ENCODE measurements around the gene KCNC4.

Gene KCNC4

DNA sequence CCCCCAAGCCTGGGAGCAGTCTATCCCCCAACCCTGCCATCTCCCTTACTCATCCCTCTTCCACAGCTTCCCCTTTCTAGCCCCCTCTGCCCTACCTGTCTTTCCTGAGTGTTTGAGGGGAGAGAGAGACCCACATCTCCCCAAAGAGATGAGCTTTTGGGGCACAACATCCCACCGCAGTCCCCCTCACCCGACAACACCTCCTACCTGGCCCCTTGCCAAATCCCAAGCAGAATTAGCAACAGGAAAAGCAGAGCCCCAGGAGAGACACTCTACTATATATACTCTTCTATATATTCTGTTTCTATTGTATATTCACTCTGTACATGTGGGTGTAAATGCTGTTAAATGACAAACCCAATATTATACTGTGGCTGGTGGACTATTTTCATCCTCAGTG is 9.9 kb upstream of the KCNC4 start:
- peaks cover 13% of the 10 kb centered on the region for H3K4me1 Mint-ChIP-seq
- H3K36me3 Mint-ChIP-seq (ENCODE audit: low read depth), result no peaks in the 10 kb centered on the region
- H3K4me3 Mint-ChIP-seq, result no peak overlapping the region
- DNase-seq, result no peak
- ATAC-seq, result no peak
- no peaks in the 10 kb centered on the region for H3K27me3 Mint-ChIP-seq
- H3K9me3 Mint-ChIP-seq, result no peaks in the 10 kb centered on the region
- H3K27ac Mint-ChIP-seq, result no peak overlapping the region

DNA sequence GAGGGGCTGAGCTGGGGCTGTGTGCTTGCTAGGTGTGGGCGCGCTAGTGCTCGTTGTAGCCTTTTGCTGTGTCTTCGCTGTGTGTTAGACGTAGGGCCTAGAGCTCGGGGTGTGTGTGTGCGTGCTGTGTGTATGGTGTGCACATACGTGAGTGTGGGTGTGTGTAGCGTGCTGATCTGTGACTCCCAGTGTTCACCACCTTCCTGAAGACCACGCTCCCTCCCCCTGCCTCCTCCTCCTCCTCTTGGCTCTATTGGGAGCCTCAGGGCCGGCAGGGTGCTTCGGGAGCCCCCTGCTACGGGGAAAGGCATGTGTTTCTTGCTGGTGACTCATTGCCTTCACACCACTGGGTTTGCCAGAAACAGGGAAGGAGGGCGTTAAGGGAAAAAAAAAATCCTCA is 9.4 kb upstream of the KCNC4 start:
- no peaks in the 10 kb centered on the region for H3K9me3 Mint-ChIP-seq
- no peak overlapping the region for H3K27ac Mint-ChIP-seq
- no peaks in the 10 kb centered on the region for H3K36me3 Mint-ChIP-seq (ENCODE audit: low read depth)
- no peak for DNase-seq
- H3K4me3 Mint-ChIP-seq, result no peak overlapping the region
- no peak for ATAC-seq
- H3K27me3 Mint-ChIP-seq, result no peaks in the 10 kb centered on the region
- peaks cover 13% of the 10 kb centered on the region for H3K4me1 Mint-ChIP-seq

GRCh38 chr1:110201157-110201825 is 8.8 kb upstream of the KCNC4 start:
- H3K27me3 Mint-ChIP-seq, result no peaks in the 10 kb centered on the region
- no peak for ATAC-seq
- DNase-seq, result no peak

DNA sequence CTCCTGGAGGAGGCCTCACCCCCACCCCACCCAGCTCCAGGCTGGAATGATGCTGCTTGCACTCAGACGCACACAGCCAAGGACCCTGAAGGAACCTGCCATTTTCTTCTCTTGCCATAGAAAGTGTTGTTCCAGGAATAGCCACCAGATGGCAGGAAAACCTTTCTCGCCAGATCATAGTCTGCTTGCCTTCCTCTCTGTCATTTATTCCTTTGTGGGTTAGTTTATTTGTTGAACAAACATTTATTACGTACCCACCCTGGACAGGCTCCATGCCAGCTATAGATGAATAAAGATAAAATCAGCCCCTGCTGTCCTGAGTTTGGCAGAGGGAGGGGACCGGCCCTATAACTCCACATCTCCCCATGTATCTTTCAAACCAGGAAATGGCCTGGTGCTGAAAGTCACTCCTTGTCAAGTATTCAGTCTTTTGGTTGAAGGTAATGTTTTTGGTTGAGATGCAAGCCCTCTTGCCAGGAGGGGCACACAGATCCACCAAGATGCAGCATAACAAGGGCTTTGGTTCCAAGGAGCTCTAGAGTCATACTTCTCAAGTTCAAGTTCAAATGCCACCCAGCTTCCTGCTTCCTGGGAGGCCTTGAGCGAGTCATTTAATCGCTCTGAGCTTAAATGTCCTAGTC is 7.0 kb upstream of the KCNC4 start:
- peak; percentile 70 for DNase-seq
- no peaks in the 10 kb centered on the region for H3K9me3 Mint-ChIP-seq
- H3K27me3 Mint-ChIP-seq, result no peaks in the 10 kb centered on the region
- H3K27ac Mint-ChIP-seq, result peak overlapping the region; percentile 80
- H3K4me1 Mint-ChIP-seq, result peaks cover 19% of the 10 kb centered on the region
- peak; percentile 52 for ATAC-seq
- H3K36me3 Mint-ChIP-seq (ENCODE audit: low read depth), result no peaks in the 10 kb centered on the region
- no peak overlapping the region for H3K4me3 Mint-ChIP-seq

More at GRCh38 chr1:110201157-110201825, 8.8 kb upstream of the KCNC4 start:
- Mint-ChIP-seq H3K27ac (no peak overlapping the region), H3K9me3 (no peaks in the 10 kb centered on the region), H3K36me3 (ENCODE audit: low read depth) (no peaks in the 10 kb centered on the region), H3K4me1 (peaks cover 13% of the 10 kb centered on the region), H3K4me3 (no peak overlapping the region)

DNA sequence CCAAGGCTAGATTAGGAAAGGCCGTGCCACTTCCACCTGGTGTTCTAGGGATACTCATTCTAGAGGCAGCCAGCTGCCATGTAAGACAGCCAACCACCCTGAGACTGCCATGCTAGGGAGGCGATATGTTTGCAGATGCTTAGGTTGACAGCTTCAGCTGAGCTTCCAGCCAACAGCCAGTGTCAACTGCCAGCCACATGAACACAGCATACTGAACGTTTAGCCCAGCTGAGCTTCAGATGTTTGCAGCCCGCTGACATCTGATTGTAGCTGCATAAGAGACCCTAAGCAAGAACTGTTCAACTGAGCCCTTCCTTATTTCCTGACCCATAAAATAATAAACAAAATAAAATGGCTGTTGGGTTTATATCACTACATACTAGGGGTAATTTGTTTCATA is 5.0 kb upstream of the KCNC4 start:
- H3K27ac Mint-ChIP-seq, result no peak overlapping the region
- ATAC-seq (no peak), DNase-seq (no peak)
- no peaks in the 10 kb centered on the region for H3K36me3 Mint-ChIP-seq (ENCODE audit: low read depth)
- no peaks in the 10 kb centered on the region for H3K27me3 Mint-ChIP-seq
- no peaks in the 10 kb centered on the region for H3K9me3 Mint-ChIP-seq
- no peak overlapping the region for H3K4me3 Mint-ChIP-seq
- peaks cover 30% of the 10 kb centered on the region for H3K4me1 Mint-ChIP-seq

- no peak for ATAC-seq
- Mint-ChIP-seq H3K27me3 (no peaks in the 10 kb centered on the region), H3K9me3 (no peaks in the 10 kb centered on the region), H3K27ac (no peak overlapping the region), H3K4me1 (peaks cover 30% of the 10 kb centered on the region), H3K4me3 (no peak overlapping the region), H3K36me3 (ENCODE audit: low read depth) (no peaks in the 10 kb centered on the region)
- DNase-seq, result no peak
Observed at GRCh38 chr1:110205591-110206155, 4.4 kb upstream of the KCNC4 start.

- no peaks in the 10 kb centered on the region for H3K27me3 Mint-ChIP-seq
- DNase-seq (no peak), ATAC-seq (no peak)
- H3K27ac Mint-ChIP-seq, result no peak overlapping the region
- H3K9me3 Mint-ChIP-seq, result no peaks in the 10 kb centered on the region
- H3K4me1 Mint-ChIP-seq, result peaks cover 34% of the 10 kb centered on the region
- no peaks in the 10 kb centered on the region for H3K36me3 Mint-ChIP-seq (ENCODE audit: low read depth)
- H3K4me3 Mint-ChIP-seq, result no peak overlapping the region
Observed at GRCh38 chr1:110206261-110206920, 3.7 kb upstream of the KCNC4 start.

GRCh38 chr1:110207831-110208230 is 2.3 kb upstream of the KCNC4 start:
- peaks cover 2% of the 10 kb centered on the region for H3K27me3 Mint-ChIP-seq
- H3K9me3 Mint-ChIP-seq, result no peaks in the 10 kb centered on the region
- peak; percentile 22 for ATAC-seq
- H3K4me3 Mint-ChIP-seq, result no peak overlapping the region
- peaks cover 42% of the 10 kb centered on the region for H3K4me1 Mint-ChIP-seq
- peak; percentile 83 for DNase-seq
- peak overlapping the region; percentile 57 for H3K27ac Mint-ChIP-seq
- no peaks in the 10 kb centered on the region for H3K36me3 Mint-ChIP-seq (ENCODE audit: low read depth)

DNA sequence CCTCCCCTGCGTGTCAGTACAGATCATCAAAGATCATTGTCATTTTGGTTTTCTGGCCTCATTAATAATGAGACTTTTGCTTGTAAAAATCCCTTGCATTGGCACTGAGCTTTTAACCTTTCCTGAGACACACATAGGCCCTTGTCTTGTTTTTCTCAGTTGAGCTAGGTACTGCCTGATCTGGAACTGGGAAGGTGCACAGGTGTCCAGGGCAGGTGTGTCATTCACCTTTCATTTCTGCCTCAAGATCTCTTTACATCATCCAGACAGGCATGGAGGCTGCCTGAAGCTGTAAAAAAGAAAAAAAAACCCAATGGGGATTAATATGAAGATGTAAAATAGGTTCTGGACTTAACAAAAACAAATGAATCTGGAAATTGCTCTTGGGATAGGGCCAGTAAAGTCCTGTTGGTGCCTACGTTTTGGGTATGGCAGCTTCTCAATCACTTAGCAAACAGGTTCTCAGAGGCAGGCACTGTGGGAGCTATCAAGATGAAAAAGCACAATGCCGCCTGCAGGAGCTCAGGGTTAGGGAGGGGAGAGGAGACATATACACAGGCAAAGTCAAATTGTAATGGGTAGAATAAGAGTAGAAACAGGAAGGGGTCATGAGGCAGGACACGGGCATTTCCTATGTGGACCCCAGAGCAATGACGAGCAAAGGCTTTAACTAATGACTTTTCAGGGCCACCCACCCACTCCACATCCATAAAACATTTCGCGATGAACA is 1.0 kb upstream of the KCNC4 start:
- ATAC-seq (no peak), DNase-seq (no peak)
- peaks cover 4% of the 10 kb centered on the region for H3K27me3 Mint-ChIP-seq
- no peaks in the 10 kb centered on the region for H3K9me3 Mint-ChIP-seq
- peak overlapping the region; percentile 77 for H3K4me3 Mint-ChIP-seq
- H3K36me3 Mint-ChIP-seq (ENCODE audit: low read depth), result peaks cover 1% of the 10 kb centered on the region
- peak overlapping the region; percentile 80 for H3K27ac Mint-ChIP-seq
- peaks cover 39% of the 10 kb centered on the region for H3K4me1 Mint-ChIP-seq

- peaks cover 1% of the 10 kb centered on the region for H3K36me3 Mint-ChIP-seq (ENCODE audit: low read depth)
- peaks cover 52% of the 10 kb centered on the region for H3K4me1 Mint-ChIP-seq
- H3K4me3 Mint-ChIP-seq, result peak overlapping the region; percentile 83
- ATAC-seq, result peak; percentile 9
- peak overlapping the region; percentile 76 for H3K27ac Mint-ChIP-seq
- peaks cover 4% of the 10 kb centered on the region for H3K27me3 Mint-ChIP-seq
- H3K9me3 Mint-ChIP-seq, result no peaks in the 10 kb centered on the region
- peak; percentile 60 for DNase-seq
Observed at GRCh38 chr1:110210604-110211495, 736 bp downstream of the KCNC4 start.

DNA sequence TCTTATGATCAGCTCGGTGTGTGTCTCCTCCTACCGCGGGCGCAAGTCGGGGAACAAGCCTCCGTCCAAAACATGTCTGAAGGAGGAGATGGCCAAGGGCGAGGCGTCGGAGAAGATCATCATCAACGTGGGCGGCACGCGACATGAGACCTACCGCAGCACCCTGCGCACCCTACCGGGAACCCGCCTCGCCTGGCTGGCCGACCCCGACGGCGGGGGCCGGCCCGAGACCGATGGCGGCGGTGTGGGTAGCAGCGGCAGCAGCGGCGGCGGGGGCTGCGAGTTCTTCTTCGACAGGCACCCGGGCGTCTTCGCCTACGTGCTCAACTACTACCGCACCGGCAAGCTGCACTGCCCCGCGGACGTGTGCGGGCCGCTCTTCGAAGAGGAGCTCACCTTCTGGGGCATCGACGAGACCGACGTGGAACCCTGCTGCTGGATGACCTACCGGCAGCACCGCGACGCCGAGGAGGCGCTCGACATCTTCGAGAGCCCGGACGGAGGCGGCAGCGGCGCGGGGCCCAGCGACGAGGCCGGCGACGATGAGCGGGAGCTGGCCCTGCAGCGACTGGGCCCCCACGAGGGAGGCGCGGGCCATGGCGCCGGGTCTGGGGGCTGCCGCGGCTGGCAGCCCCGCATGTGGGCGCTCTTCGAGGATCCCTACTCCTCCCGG is 1.5 kb downstream of the KCNC4 start:
- Mint-ChIP-seq H3K4me3 (peak overlapping the region; percentile 83), H3K4me1 (peaks cover 59% of the 10 kb centered on the region), H3K27ac (peak overlapping the region; percentile 76), H3K36me3 (ENCODE audit: low read depth) (peaks cover 1% of the 10 kb centered on the region), H3K9me3 (no peaks in the 10 kb centered on the region), H3K27me3 (peaks cover 4% of the 10 kb centered on the region)
- no peak for ATAC-seq
- peak; percentile 48 for DNase-seq

GRCh38 chr1:110212169-110213142 is 2.3 kb downstream of the KCNC4 start:
- H3K36me3 Mint-ChIP-seq (ENCODE audit: low read depth), result peaks cover 1% of the 10 kb centered on the region
- peaks cover 62% of the 10 kb centered on the region for H3K4me1 Mint-ChIP-seq
- peak overlapping the region; percentile 80 for H3K4me3 Mint-ChIP-seq
- peaks cover 4% of the 10 kb centered on the region for H3K27me3 Mint-ChIP-seq
- peak overlapping the region; percentile 80 for H3K27ac Mint-ChIP-seq
- ATAC-seq (no peak), DNase-seq (peak; percentile 17)
- H3K9me3 Mint-ChIP-seq, result no peaks in the 10 kb centered on the region
